GM23248 (cell line): ENCODE data around the gene GNAQ.

Experiments
- EZH2 ChIP-seq: fragments of 200-600 bp; sonication (generic); IDR thresholded peaks from 2 replicates; pipeline ENCODE4 v1.6.1; 2018; ENCODE audit warnings: antibody characterized with exemption, mild to moderate bottlenecking; ENCODE audit not compliant: insufficient read depth, poor library complexity, severe bottlenecking
- EZH2phosphoT487 ChIP-seq: fragments of 200-600 bp; sonication (generic); IDR thresholded peaks from 2 replicates; pipeline ENCODE4 v1.6.1; 2018; ENCODE audit warnings: antibody characterized with exemption, moderate library complexity, mild to moderate bottlenecking, low read depth; ENCODE audit not compliant: insufficient read depth

DNA sequence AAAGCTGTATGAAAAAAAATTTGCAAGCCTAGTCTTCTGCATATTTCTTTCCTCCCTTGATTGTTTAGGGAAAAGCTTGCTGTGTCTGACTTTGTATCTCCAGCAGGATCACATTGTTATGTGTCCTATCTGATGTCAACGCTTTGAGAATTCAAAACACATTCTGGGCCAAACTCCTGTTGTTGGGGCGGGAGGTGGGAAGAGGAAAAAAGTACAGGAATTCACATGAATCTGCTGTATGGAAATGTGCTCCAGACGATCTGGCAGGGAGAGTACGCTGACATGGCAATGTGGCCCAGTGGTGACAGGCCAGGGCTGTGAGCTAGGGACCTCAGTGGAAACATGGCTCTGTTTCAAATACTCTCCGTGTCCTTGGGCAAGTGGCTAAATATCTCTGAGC is 296.1 kb downstream of the GNAQ start:
- TF ChIP-seq EZH2 = no peak
- TF ChIP-seq EZH2phosphoT487 = no peak
